WTC11 (cell line): ENCODE measurements around the gene GNAI3. TPM values are rescaled to one million over a fixed set of nuclear protein-coding genes. Genes with fewer than 3 reads are reported as not detected.

Source experiments
- ATAC-seq: fragments of 200-7000 bp; cut with Tn5 transposase; 2 replicates; pipeline ENCODE4 v1.10.0; 2021; ENCODE audit warnings: mild to moderate bottlenecking, moderate library complexity
- CTCF ChIA-PET: fragments of 300-600 bp; sonication (Branson Sonifier 250); formaldehyde crosslinking; loops from one replicate; lab custom pipeline; 2021; ENCODE audit warnings: antibody characterized with exemption; lab: Charles Lee
- POLR2A ChIA-PET: fragments of 350-600 bp; sonication (Branson Sonifier 250); formaldehyde crosslinking; loops from one replicate; lab custom pipeline; 2021; ENCODE audit warnings: antibody characterized with exemption; lab: Charles Lee
- DNase-seq: peaks from one replicate; pipeline ENCODE4 v3.0.0; 2021; ENCODE audit warnings: low spot score
- H3K27ac Mint-ChIP-seq: 2 replicates; pipeline ENCODE4 v1.8.0; 2021; ENCODE audit warnings: mixed read lengths
- H3K27me3 Mint-ChIP-seq: 2 replicates; pipeline ENCODE4 v1.8.0; 2021; ENCODE audit warnings: low read depth, mild to moderate bottlenecking, moderate library complexity, mixed read lengths
- H3K36me3 Mint-ChIP-seq: 2 replicates; pipeline ENCODE4 v1.8.0; 2021; ENCODE audit warnings: mixed read lengths
- H3K4me1 Mint-ChIP-seq: 2 replicates; pipeline ENCODE4 v1.8.0; 2022; ENCODE audit warnings: mixed read lengths
- H3K4me3 Mint-ChIP-seq: 2 replicates; pipeline ENCODE4 v1.8.0; 2021; ENCODE audit warnings: mild to moderate bottlenecking, moderate library complexity, mixed read lengths
- H3K9me3 Mint-ChIP-seq: 2 replicates; pipeline ENCODE4 v1.8.0; 2021; ENCODE audit warnings: mixed read lengths
- ESRRA ChIP-seq: sonication (generic); formaldehyde crosslinking; IDR thresholded peaks from 2 replicates; pipeline ENCODE4 v1.8.1; 2022; ENCODE audit warnings: mild to moderate bottlenecking, missing genetic modification reagents, borderline replicate concordance
- ETV6 ChIP-seq: sonication (generic); formaldehyde crosslinking; IDR thresholded peaks from 2 replicates; pipeline ENCODE4 v1.8.1; 2022; ENCODE audit warnings: mild to moderate bottlenecking, missing genetic modification reagents
- GRHL2 ChIP-seq: fragments of 250-450 bp; sonication (Bioruptor Pico); IDR thresholded peaks from 2 replicates; pipeline ENCODE4 v1.8.0; 2022; ENCODE audit warnings: mild to moderate bottlenecking, moderate library complexity; ENCODE audit not compliant: insufficient replicate concordance, severe bottlenecking
- GTF2I ChIP-seq: fragments of 250-450 bp; sonication (Bioruptor Pico); conservative IDR thresholded peaks from 2 replicates; pipeline ENCODE4 v1.4.0; 2021; ENCODE audit warnings: mild to moderate bottlenecking
- MXD4 ChIP-seq: fragments of 250-450 bp; sonication (Bioruptor Pico); IDR thresholded peaks from 2 replicates; pipeline ENCODE4 v1.8.0; 2021; ENCODE audit warnings: mild to moderate bottlenecking, moderate library complexity, borderline replicate concordance
- NR3C1 ChIP-seq: sonication (generic); formaldehyde crosslinking; conservative IDR thresholded peaks from 2 replicates; pipeline ENCODE4 v1.8.1; 2023; ENCODE audit warnings: low read depth, mild to moderate bottlenecking, missing genetic modification reagents
- RELA ChIP-seq: sonication (generic); formaldehyde crosslinking; IDR thresholded peaks from 2 replicates; pipeline ENCODE4 v1.8.1; 2022; ENCODE audit warnings: missing genetic modification reagents, mild to moderate bottlenecking, borderline replicate concordance
- TP53 ChIP-seq: sonication (generic); formaldehyde crosslinking; IDR thresholded peaks from 2 replicates; pipeline ENCODE4 v1.8.1; 2023; ENCODE audit warnings: mild to moderate bottlenecking, missing genetic modification reagents
- ZBTB21 ChIP-seq: sonication (generic); formaldehyde crosslinking; IDR thresholded peaks from 2 replicates; pipeline ENCODE4 v1.8.1; 2023; ENCODE audit warnings: mild to moderate bottlenecking, missing genetic modification reagents, borderline replicate concordance
- ZNF121 ChIP-seq: sonication (generic); formaldehyde crosslinking; IDR thresholded peaks from 2 replicates; pipeline ENCODE4 v1.8.0; 2023; ENCODE audit warnings: missing genetic modification reagents
- ZNF219 ChIP-seq: sonication (generic); formaldehyde crosslinking; IDR thresholded peaks from 2 replicates; pipeline ENCODE4 v1.8.0; 2023; ENCODE audit warnings: missing genetic modification reagents, mild to moderate bottlenecking, borderline replicate concordance
- ZNF232 ChIP-seq: sonication (generic); formaldehyde crosslinking; IDR thresholded peaks from 2 replicates; pipeline ENCODE4 v1.8.0; 2022; ENCODE audit warnings: mild to moderate bottlenecking, missing genetic modification reagents
- ZNF263 ChIP-seq: sonication (generic); formaldehyde crosslinking; IDR thresholded peaks from 2 replicates; pipeline ENCODE4 v1.8.1; 2022; ENCODE audit warnings: low read depth, mild to moderate bottlenecking, moderate library complexity, missing genetic modification reagents
- ZNF416 ChIP-seq: fragments of 250-450 bp; sonication (Bioruptor Pico); IDR thresholded peaks from 2 replicates; pipeline ENCODE4 v1.9.0; 2021; ENCODE audit warnings: mild to moderate bottlenecking, inconsistent platforms
- ZNF423 ChIP-seq: fragments of 250-450 bp; sonication (Bioruptor Pico); IDR thresholded peaks from 2 replicates; pipeline ENCODE4 v2.1.2; 2022; ENCODE audit warnings: mild to moderate bottlenecking, moderate library complexity
- total RNA-seq: library from RNA; stranded (reverse); gene quantifications from 3 replicates; pipeline ENCODE4 v1.2.3, GENCODE V29; 2021
- TF ChIP-seq, protein P1 (sequence below): fragments of 200-600 bp; IDR thresholded peaks from 2 replicates; pipeline ENCODE4 v1.8.0; 2022; ENCODE audit warnings: antibody characterized with exemption
- TF ChIP-seq, protein P2 (sequence below): fragments of 250-450 bp; sonication (Bioruptor Pico); IDR thresholded peaks from 2 replicates; pipeline ENCODE4 v1.9.0; 2021; ENCODE audit warnings: mild to moderate bottlenecking, borderline replicate concordance
- TF ChIP-seq, protein P3 (sequence below): sonication (generic); formaldehyde crosslinking; IDR thresholded peaks from 2 replicates; pipeline ENCODE4 v1.8.1; 2023; ENCODE audit warnings: mild to moderate bottlenecking, missing genetic modification reagents
- TF ChIP-seq, protein P4 (sequence below): fragments of 250-450 bp; sonication (Bioruptor Pico); IDR thresholded peaks from 2 replicates; pipeline ENCODE4 v1.9.0; 2021; ENCODE audit warnings: mild to moderate bottlenecking
- TF ChIP-seq, protein P5 (sequence below): sonication (generic); formaldehyde crosslinking; IDR thresholded peaks from 2 replicates; pipeline ENCODE4 v1.8.1; 2022; ENCODE audit warnings: mild to moderate bottlenecking, missing genetic modification reagents, moderate library complexity, borderline replicate concordance
- TF ChIP-seq, protein P6 (sequence below): sonication (generic); formaldehyde crosslinking; IDR thresholded peaks from 2 replicates; pipeline ENCODE4 v1.8.0; 2023; ENCODE audit warnings: mild to moderate bottlenecking, missing genetic modification reagents

Gene GNAI3
- total RNA-seq, 1 experiment from 2014 or later = 7.2 TPM

DNA sequence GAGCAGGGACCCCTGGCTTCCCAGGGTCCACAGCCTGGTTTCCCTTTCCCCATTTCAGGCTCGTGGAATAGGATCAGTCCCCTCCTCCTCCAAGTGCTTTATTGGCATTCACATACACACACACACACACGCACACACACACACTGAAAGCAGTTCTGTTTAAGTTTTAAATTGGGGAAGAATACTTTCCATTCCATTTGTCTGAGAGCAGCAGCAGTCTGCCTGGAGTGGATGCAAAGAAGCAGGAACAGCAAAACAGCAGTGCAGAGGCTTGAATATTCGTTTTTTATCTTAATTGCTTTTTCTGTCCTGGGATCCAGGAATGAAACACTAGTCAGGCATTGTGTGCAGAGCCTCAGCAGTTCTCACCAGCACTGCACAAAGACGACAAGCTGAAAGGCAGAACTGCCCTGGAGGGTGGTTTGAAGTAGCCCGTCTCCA, 47.5 kb upstream of the GNAI3 start (continued):
- TF ChIP-seq, protein P1, sequence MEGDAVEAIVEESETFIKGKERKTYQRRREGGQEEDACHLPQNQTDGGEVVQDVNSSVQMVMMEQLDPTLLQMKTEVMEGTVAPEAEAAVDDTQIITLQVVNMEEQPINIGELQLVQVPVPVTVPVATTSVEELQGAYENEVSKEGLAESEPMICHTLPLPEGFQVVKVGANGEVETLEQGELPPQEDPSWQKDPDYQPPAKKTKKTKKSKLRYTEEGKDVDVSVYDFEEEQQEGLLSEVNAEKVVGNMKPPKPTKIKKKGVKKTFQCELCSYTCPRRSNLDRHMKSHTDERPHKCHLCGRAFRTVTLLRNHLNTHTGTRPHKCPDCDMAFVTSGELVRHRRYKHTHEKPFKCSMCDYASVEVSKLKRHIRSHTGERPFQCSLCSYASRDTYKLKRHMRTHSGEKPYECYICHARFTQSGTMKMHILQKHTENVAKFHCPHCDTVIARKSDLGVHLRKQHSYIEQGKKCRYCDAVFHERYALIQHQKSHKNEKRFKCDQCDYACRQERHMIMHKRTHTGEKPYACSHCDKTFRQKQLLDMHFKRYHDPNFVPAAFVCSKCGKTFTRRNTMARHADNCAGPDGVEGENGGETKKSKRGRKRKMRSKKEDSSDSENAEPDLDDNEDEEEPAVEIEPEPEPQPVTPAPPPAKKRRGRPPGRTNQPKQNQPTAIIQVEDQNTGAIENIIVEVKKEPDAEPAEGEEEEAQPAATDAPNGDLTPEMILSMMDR = no peak
- no peak for TF ChIP-seq GTF2I (CRISPR knock-in tag)
- no peak for TF ChIP-seq TP53 (CRISPR knock-in tag)
- TF ChIP-seq, protein P2, sequence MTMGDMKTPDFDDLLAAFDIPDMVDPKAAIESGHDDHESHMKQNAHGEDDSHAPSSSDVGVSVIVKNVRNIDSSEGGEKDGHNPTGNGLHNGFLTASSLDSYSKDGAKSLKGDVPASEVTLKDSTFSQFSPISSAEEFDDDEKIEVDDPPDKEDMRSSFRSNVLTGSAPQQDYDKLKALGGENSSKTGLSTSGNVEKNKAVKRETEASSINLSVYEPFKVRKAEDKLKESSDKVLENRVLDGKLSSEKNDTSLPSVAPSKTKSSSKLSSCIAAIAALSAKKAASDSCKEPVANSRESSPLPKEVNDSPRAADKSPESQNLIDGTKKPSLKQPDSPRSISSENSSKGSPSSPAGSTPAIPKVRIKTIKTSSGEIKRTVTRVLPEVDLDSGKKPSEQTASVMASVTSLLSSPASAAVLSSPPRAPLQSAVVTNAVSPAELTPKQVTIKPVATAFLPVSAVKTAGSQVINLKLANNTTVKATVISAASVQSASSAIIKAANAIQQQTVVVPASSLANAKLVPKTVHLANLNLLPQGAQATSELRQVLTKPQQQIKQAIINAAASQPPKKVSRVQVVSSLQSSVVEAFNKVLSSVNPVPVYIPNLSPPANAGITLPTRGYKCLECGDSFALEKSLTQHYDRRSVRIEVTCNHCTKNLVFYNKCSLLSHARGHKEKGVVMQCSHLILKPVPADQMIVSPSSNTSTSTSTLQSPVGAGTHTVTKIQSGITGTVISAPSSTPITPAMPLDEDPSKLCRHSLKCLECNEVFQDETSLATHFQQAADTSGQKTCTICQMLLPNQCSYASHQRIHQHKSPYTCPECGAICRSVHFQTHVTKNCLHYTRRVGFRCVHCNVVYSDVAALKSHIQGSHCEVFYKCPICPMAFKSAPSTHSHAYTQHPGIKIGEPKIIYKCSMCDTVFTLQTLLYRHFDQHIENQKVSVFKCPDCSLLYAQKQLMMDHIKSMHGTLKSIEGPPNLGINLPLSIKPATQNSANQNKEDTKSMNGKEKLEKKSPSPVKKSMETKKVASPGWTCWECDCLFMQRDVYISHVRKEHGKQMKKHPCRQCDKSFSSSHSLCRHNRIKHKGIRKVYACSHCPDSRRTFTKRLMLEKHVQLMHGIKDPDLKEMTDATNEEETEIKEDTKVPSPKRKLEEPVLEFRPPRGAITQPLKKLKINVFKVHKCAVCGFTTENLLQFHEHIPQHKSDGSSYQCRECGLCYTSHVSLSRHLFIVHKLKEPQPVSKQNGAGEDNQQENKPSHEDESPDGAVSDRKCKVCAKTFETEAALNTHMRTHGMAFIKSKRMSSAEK = no peak
- TF ChIP-seq ESRRA (CRISPR knock-in tag) = no peak

DNA sequence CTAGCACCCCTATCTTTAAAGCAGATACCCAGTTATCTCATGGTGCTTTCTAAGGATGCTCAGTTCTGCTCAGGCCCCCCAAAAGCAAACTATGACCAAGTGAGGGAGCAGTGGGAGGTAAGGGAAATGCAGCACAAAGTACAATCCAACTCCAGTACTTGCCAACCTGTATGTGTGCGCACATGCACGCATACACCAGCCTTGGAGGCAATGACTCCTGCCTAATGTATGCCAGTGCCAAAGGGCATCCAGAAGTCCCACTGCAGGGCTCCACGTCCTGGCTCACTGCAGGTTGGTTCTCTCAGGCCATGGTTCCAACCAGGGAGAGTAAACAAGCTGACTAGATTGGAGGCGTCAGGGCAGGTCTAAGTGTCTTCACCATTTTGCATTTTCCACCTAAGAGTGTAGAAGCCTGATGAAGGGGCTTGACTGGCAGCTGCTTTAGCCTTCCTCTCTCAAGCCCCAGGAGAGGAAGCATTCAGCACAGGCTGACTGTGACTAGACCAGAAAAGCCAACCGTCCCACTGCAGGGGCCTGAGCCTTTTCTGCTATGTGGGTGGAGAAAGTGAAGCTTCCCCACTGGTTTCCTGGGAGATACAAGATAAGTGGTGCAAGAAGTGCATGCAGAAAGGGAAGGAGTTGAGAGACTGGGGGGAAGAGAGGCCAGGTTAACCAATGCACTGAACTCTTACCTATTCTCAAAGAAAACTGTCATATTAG, 46.6 kb upstream of the GNAI3 start:
- no peak for DNase-seq
- Mint-ChIP-seq H3K4me1 (peaks cover 28% of the 10 kb centered on the region), H3K9me3 (no peaks in the 10 kb centered on the region), H3K27ac (no peak overlapping the region), H3K27me3 (peaks cover 3% of the 10 kb centered on the region; the same call in 1 of the 2 replicates), H3K4me3 (no peak overlapping the region), H3K36me3 (no peaks in the 10 kb centered on the region)
- CTCF ChIA-PET = interaction anchor here (0.8 to 13.8 kb wide), 5 partner anchors 8 to 44 kb away, joined by 3 to 740 read pairs (median 5); partner anchors contain the start of genes CYB561D1 and GPR61
- no peak for ATAC-seq
- POLR2A ChIA-PET = no interaction called here
- TF ChIP-seq ZNF263 (CRISPR knock-in tag) (no peak), NR3C1 (CRISPR knock-in tag) (no peak), ETV6 (CRISPR knock-in tag) (no peak), GRHL2 (CRISPR knock-in tag) (no peak), ZNF121 (CRISPR knock-in tag) (no peak), MXD4 (CRISPR knock-in tag) (no peak), ESRRA (CRISPR knock-in tag) (no peak), RELA (CRISPR knock-in tag) (no peak), ZNF416 (CRISPR knock-in tag) (no peak), ZNF232 (CRISPR knock-in tag) (no peak), ZBTB21 (CRISPR knock-in tag) (no peak), ZNF219 (no peak), ZNF423 (CRISPR knock-in tag) (no peak)
- TF ChIP-seq, protein P3, sequence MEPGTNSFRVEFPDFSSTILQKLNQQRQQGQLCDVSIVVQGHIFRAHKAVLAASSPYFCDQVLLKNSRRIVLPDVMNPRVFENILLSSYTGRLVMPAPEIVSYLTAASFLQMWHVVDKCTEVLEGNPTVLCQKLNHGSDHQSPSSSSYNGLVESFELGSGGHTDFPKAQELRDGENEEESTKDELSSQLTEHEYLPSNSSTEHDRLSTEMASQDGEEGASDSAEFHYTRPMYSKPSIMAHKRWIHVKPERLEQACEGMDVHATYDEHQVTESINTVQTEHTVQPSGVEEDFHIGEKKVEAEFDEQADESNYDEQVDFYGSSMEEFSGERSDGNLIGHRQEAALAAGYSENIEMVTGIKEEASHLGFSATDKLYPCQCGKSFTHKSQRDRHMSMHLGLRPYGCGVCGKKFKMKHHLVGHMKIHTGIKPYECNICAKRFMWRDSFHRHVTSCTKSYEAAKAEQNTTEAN = no peak
- TF ChIP-seq, protein P4, sequence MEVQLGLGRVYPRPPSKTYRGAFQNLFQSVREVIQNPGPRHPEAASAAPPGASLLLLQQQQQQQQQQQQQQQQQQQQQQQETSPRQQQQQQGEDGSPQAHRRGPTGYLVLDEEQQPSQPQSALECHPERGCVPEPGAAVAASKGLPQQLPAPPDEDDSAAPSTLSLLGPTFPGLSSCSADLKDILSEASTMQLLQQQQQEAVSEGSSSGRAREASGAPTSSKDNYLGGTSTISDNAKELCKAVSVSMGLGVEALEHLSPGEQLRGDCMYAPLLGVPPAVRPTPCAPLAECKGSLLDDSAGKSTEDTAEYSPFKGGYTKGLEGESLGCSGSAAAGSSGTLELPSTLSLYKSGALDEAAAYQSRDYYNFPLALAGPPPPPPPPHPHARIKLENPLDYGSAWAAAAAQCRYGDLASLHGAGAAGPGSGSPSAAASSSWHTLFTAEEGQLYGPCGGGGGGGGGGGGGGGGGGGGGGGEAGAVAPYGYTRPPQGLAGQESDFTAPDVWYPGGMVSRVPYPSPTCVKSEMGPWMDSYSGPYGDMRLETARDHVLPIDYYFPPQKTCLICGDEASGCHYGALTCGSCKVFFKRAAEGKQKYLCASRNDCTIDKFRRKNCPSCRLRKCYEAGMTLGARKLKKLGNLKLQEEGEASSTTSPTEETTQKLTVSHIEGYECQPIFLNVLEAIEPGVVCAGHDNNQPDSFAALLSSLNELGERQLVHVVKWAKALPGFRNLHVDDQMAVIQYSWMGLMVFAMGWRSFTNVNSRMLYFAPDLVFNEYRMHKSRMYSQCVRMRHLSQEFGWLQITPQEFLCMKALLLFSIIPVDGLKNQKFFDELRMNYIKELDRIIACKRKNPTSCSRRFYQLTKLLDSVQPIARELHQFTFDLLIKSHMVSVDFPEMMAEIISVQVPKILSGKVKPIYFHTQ (CRISPR knock-in tag) = no peak
- TF ChIP-seq, protein P5, sequence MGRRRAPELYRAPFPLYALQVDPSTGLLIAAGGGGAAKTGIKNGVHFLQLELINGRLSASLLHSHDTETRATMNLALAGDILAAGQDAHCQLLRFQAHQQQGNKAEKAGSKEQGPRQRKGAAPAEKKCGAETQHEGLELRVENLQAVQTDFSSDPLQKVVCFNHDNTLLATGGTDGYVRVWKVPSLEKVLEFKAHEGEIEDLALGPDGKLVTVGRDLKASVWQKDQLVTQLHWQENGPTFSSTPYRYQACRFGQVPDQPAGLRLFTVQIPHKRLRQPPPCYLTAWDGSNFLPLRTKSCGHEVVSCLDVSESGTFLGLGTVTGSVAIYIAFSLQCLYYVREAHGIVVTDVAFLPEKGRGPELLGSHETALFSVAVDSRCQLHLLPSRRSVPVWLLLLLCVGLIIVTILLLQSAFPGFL (CRISPR knock-in tag) = no peak
- TF ChIP-seq, protein P6, sequence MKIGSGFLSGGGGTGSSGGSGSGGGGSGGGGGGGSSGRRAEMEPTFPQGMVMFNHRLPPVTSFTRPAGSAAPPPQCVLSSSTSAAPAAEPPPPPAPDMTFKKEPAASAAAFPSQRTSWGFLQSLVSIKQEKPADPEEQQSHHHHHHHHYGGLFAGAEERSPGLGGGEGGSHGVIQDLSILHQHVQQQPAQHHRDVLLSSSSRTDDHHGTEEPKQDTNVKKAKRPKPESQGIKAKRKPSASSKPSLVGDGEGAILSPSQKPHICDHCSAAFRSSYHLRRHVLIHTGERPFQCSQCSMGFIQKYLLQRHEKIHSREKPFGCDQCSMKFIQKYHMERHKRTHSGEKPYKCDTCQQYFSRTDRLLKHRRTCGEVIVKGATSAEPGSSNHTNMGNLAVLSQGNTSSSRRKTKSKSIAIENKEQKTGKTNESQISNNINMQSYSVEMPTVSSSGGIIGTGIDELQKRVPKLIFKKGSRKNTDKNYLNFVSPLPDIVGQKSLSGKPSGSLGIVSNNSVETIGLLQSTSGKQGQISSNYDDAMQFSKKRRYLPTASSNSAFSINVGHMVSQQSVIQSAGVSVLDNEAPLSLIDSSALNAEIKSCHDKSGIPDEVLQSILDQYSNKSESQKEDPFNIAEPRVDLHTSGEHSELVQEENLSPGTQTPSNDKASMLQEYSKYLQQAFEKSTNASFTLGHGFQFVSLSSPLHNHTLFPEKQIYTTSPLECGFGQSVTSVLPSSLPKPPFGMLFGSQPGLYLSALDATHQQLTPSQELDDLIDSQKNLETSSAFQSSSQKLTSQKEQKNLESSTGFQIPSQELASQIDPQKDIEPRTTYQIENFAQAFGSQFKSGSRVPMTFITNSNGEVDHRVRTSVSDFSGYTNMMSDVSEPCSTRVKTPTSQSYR = no peak
